ENCODE data around the gene FBXO46.
A peak's percentile ranks its signal among the peaks of the same experiment; 100 is the strongest.

FBXO46 gene

GRCh38 chr19:45770192-45771101 lies 39.8 kb upstream of the FBXO46 start:
- Histone ChIP-seq H3K27me3 (ENCODE audit: low read depth, low read length) (no peaks in the 10 kb centered on the region), H3K27ac (ENCODE audit: low read length) (peak overlapping the region; percentile 63), H3K9me3 (ENCODE audit: control insufficient read depth in 1 of 2, low read length in 2 of 2) (no peaks in the 10 kb centered on the region), H3K4me3 (ENCODE audit: low read depth in 1 of 2, low read length in 2 of 2) (peak overlapping the region; percentile 64 to 93), H3K36me3 (ENCODE audit: control insufficient read depth in 1 of 2, insufficient read depth in 2 of 2, low read length in 2 of 2) (peaks cover 0 to 12% of the 10 kb centered on the region in 2 donors), H3K4me1 (ENCODE audit: control insufficient read depth in 1 of 2, insufficient read depth in 2 of 2, low read length in 2 of 2) (peaks cover 10 to 41% of the 10 kb centered on the region in 2 donors)

- peaks cover 0 to 12% of the 10 kb centered on the region in 2 donors for H3K36me3 ChIP-seq (ENCODE audit: control insufficient read depth in 1 of 2, insufficient read depth in 2 of 2, low read length in 2 of 2)
- peak overlapping the region; percentile 64 to 93 for H3K4me3 ChIP-seq (ENCODE audit: low read depth in 1 of 2, low read length in 2 of 2)
- peak overlapping the region; percentile 63 for H3K27ac ChIP-seq (ENCODE audit: low read length)
- no peaks in the 10 kb centered on the region for H3K27me3 ChIP-seq (ENCODE audit: low read depth, low read length)
- H3K9me3 ChIP-seq (ENCODE audit: control insufficient read depth in 1 of 2, low read length in 2 of 2), result no peaks in the 10 kb centered on the region
- H3K4me1 ChIP-seq (ENCODE audit: control insufficient read depth in 1 of 2, insufficient read depth in 2 of 2, low read length in 2 of 2), result peaks cover 10 to 47% of the 10 kb centered on the region in 2 donors
Observed at GRCh38 chr19:45769821-45770191, 39.1 kb upstream of the FBXO46 start.

GRCh38 chr19:45768984-45769782 lies 38.5 kb upstream of the FBXO46 start, which contains the start of gene SIX5:
SIX5 (minus strand) TSS chr19:45769252; CDS start chr19:45768844, 408 bp downstream.
- H3K27me3 ChIP-seq (ENCODE audit: low read depth, low read length), result no peaks in the 10 kb centered on the region

GRCh38 chr19:45768655-45768983 lies 37.9 kb upstream of the FBXO46 start:
- Histone ChIP-seq H3K9me3 (ENCODE audit: control insufficient read depth in 1 of 2, low read length in 2 of 2) (no peaks in the 10 kb centered on the region), H3K4me1 (ENCODE audit: control insufficient read depth in 1 of 2, insufficient read depth in 2 of 2, low read length in 2 of 2) (peaks cover 14 to 59% of the 10 kb centered on the region in 2 donors), H3K27ac (ENCODE audit: low read length) (peak overlapping the region; percentile 92), H3K36me3 (ENCODE audit: control insufficient read depth in 1 of 2, insufficient read depth in 2 of 2, low read length in 2 of 2) (peaks cover 0 to 12% of the 10 kb centered on the region in 2 donors), H3K27me3 (ENCODE audit: low read depth, low read length) (no peaks in the 10 kb centered on the region), H3K4me3 (ENCODE audit: low read depth in 1 of 2, low read length in 2 of 2) (peak overlapping the region; percentile 82 to 93)

More at GRCh38 chr19:45768984-45769782, 38.5 kb upstream of the FBXO46 start, which contains the start of gene SIX5:
- Histone ChIP-seq H3K36me3 (ENCODE audit: control insufficient read depth in 1 of 2, insufficient read depth in 2 of 2, low read length in 2 of 2) (peaks cover 0 to 12% of the 10 kb centered on the region in 2 donors), H3K4me1 (ENCODE audit: control insufficient read depth in 1 of 2, insufficient read depth in 2 of 2, low read length in 2 of 2) (peaks cover 11 to 53% of the 10 kb centered on the region in 2 donors), H3K9me3 (ENCODE audit: control insufficient read depth in 1 of 2, low read length in 2 of 2) (no peaks in the 10 kb centered on the region), H3K4me3 (ENCODE audit: low read depth in 1 of 2, low read length in 2 of 2) (peak within 1 kb of the TSS; percentile 82 to 93), H3K27ac (ENCODE audit: low read length) (peak within 1 kb of the TSS; percentile 92)

- Histone ChIP-seq H3K4me1 (ENCODE audit: control insufficient read depth in 1 of 2, insufficient read depth in 2 of 2, low read length in 2 of 2) (peaks cover 9 to 60% of the 10 kb centered on the region in 2 donors), H3K27ac (ENCODE audit: low read length) (peak overlapping the region; percentile 75), H3K4me3 (ENCODE audit: low read depth in 1 of 2, low read length in 2 of 2) (peak overlapping the region; percentile 63 to 93), H3K27me3 (ENCODE audit: low read depth, low read length) (no peaks in the 10 kb centered on the region), H3K9me3 (ENCODE audit: control insufficient read depth in 1 of 2, low read length in 2 of 2) (no peaks in the 10 kb centered on the region), H3K36me3 (ENCODE audit: control insufficient read depth in 1 of 2, insufficient read depth in 2 of 2, low read length in 2 of 2) (peaks cover 0 to 10% of the 10 kb centered on the region in 2 donors)
Observed at GRCh38 chr19:45767881-45768654, 37.4 kb upstream of the FBXO46 start.

GRCh38 chr19:45767410-45767880 lies 36.7 kb upstream of the FBXO46 start:
- Histone ChIP-seq H3K36me3 (ENCODE audit: control insufficient read depth in 1 of 2, insufficient read depth in 2 of 2, low read length in 2 of 2) (peaks cover 0 to 4% of the 10 kb centered on the region in 2 donors), H3K4me3 (ENCODE audit: low read depth in 1 of 2, low read length in 2 of 2) (peak overlapping the region; percentile 63 to 93), H3K27ac (ENCODE audit: low read length) (peak overlapping the region; percentile 75), H3K27me3 (ENCODE audit: low read depth, low read length) (no peaks in the 10 kb centered on the region), H3K9me3 (ENCODE audit: control insufficient read depth in 1 of 2, low read length in 2 of 2) (no peaks in the 10 kb centered on the region), H3K4me1 (ENCODE audit: control insufficient read depth in 1 of 2, insufficient read depth in 2 of 2, low read length in 2 of 2) (peaks cover 4 to 57% of the 10 kb centered on the region in 2 donors)

- H3K4me1 ChIP-seq (ENCODE audit: control insufficient read depth in 1 of 2, insufficient read depth in 2 of 2, low read length in 2 of 2), result peaks cover 4 to 56% of the 10 kb centered on the region in 2 donors
Observed at GRCh38 chr19:45766869-45767346, 36.2 kb upstream of the FBXO46 start.

GRCh38 chr19:45766296-45766868 lies 35.7 kb upstream of the FBXO46 start:
- Histone ChIP-seq H3K36me3 (ENCODE audit: control insufficient read depth in 1 of 2, insufficient read depth in 2 of 2, low read length in 2 of 2) (peaks cover 0 to 3% of the 10 kb centered on the region in 2 donors), H3K27me3 (ENCODE audit: low read depth, low read length) (no peaks in the 10 kb centered on the region), H3K4me3 (ENCODE audit: low read depth in 1 of 2, low read length in 2 of 2) (peak overlapping the region in 1 of 2 donors; percentile 93), H3K27ac (ENCODE audit: low read length) (peak overlapping the region; percentile 75), H3K4me1 (ENCODE audit: control insufficient read depth in 1 of 2, insufficient read depth in 2 of 2, low read length in 2 of 2) (peaks cover 4 to 50% of the 10 kb centered on the region in 2 donors), H3K9me3 (ENCODE audit: control insufficient read depth in 1 of 2, low read length in 2 of 2) (no peaks in the 10 kb centered on the region)

More at GRCh38 chr19:45766869-45767346, 36.2 kb upstream of the FBXO46 start:
- H3K27ac ChIP-seq (ENCODE audit: low read length), result peak overlapping the region; percentile 75
- no peaks in the 10 kb centered on the region for H3K9me3 ChIP-seq (ENCODE audit: control insufficient read depth in 1 of 2, low read length in 2 of 2)
- peaks cover 0 to 3% of the 10 kb centered on the region in 2 donors for H3K36me3 ChIP-seq (ENCODE audit: control insufficient read depth in 1 of 2, insufficient read depth in 2 of 2, low read length in 2 of 2)
- H3K4me3 ChIP-seq (ENCODE audit: low read depth in 1 of 2, low read length in 2 of 2), result peak overlapping the region; percentile 63 to 93
- no peaks in the 10 kb centered on the region for H3K27me3 ChIP-seq (ENCODE audit: low read depth, low read length)

GRCh38 chr19:45765702-45766295 lies 35.1 kb upstream of the FBXO46 start:
- Histone ChIP-seq H3K4me3 (ENCODE audit: low read depth in 1 of 2, low read length in 2 of 2) (peak overlapping the region in 1 of 2 donors; percentile 93), H3K4me1 (ENCODE audit: control insufficient read depth in 1 of 2, insufficient read depth in 2 of 2, low read length in 2 of 2) (peaks cover 4 to 45% of the 10 kb centered on the region in 2 donors), H3K27me3 (ENCODE audit: low read depth, low read length) (no peaks in the 10 kb centered on the region), H3K27ac (ENCODE audit: low read length) (no peak overlapping the region), H3K36me3 (ENCODE audit: control insufficient read depth in 1 of 2, insufficient read depth in 2 of 2, low read length in 2 of 2) (peaks cover 0 to 3% of the 10 kb centered on the region in 2 donors), H3K9me3 (ENCODE audit: control insufficient read depth in 1 of 2, low read length in 2 of 2) (no peaks in the 10 kb centered on the region)
